H1 (cell line): ENCODE data around the gene CD34. TPM values are rescaled to one million over a fixed set of nuclear protein-coding genes. Genes with fewer than 3 reads are reported as not detected.

Experiments used
- CTCF ChIA-PET: fragments of 300-600 bp; sonication (Branson Sonifier 250); formaldehyde crosslinking; loops from one replicate; lab custom pipeline; 2021; ENCODE audit not compliant: partially characterized antibody; lab: Charles Lee
- POLR2A ChIA-PET: fragments of 300-600 bp; sonication (Branson Sonifier 250); formaldehyde crosslinking; loops from one replicate; lab custom pipeline; 2021; ENCODE audit warnings: inconsistent platforms; ENCODE audit not compliant: partially characterized antibody; lab: Charles Lee
- DNase-seq, 2 experiments: peaks; one replicate each; pipeline versions ENCODE4 v3.0.0 to v3.0.0-alpha.2; 2010 to 2022; ENCODE audit warnings: low spot score in 2 of 2, low read depth in 1 of 2, mixed read lengths in 1 of 2
- FAIRE-seq: peaks from 2 replicates; lab custom pipeline; 2011; peaks lifted over from hg19 to GRCh38; lab: Jason Lieb, UNC
- H2AFZ ChIP-seq: 2 replicates; pipeline ENCODE4 v1.8.1; 2012; ENCODE audit warnings: low read length, inconsistent platforms
- H2AK5ac ChIP-seq: 2 replicates; pipeline ENCODE4 v1.6.1; 2013; ENCODE audit warnings: low read depth, low read length
- H2BK120ac ChIP-seq: replicated peaks from 2 replicates; pipeline ENCODE3; 2013; ENCODE audit warnings: low read depth, low read length, inconsistent platforms
- H2BK12ac ChIP-seq: 2 replicates; pipeline ENCODE4 v1.6.1; 2013; ENCODE audit warnings: low read depth, low read length
- H2BK15ac ChIP-seq: 2 replicates; pipeline ENCODE4 v1.6.1; 2013; ENCODE audit warnings: low read length
- H2BK20ac ChIP-seq: 2 replicates; pipeline ENCODE4 v1.6.1; 2013; ENCODE audit warnings: low read length
- H2BK5ac ChIP-seq: 2 replicates; pipeline ENCODE4 v1.6.1; 2013; ENCODE audit warnings: low read depth, low read length
- H3K14ac ChIP-seq: 2 replicates; pipeline ENCODE4 v1.6.1; 2013; ENCODE audit warnings: inconsistent platforms; ENCODE audit not compliant: insufficient read length
- H3K18ac ChIP-seq: 2 replicates; pipeline ENCODE4 v1.6.1; 2013; ENCODE audit warnings: low read length; ENCODE audit errors: extremely low read depth
- H3K23ac ChIP-seq: 2 replicates; pipeline ENCODE4 v1.6.1; 2013; ENCODE audit warnings: inconsistent platforms; ENCODE audit not compliant: insufficient read length
- H3K23me2 ChIP-seq: 2 replicates; pipeline ENCODE4 v1.6.1; 2013; ENCODE audit warnings: low read depth, low read length
- H3K27ac ChIP-seq: 2 replicates; pipeline ENCODE4 v1.6.1; 2011; ENCODE audit warnings: low read depth, low read length, inconsistent platforms
- H3K27me3 ChIP-seq, 4 experiments: replicated peaks in 1 of 4; 1 replicate in 1 of 4; 2 replicates in 3 of 4; pipeline versions ENCODE4 v1.6.1 to v1.8.1; 2011 to 2013; ENCODE audit warnings: low read length in 3 of 4, mild to moderate bottlenecking in 3 of 4, inconsistent platforms in 2 of 4, mixed read lengths in 2 of 4, moderate library complexity in 1 of 4; ENCODE audit not compliant: control insufficient read depth in 3 of 4, insufficient read depth in 3 of 4; ENCODE audit errors: extremely low read depth in 1 of 4
- H3K36me3 ChIP-seq, 4 experiments: 2 replicates each; pipeline versions ENCODE4 v1.6.1 to v1.8.1; 2011 to 2013; ENCODE audit warnings: mild to moderate bottlenecking in 4 of 4, low read length in 3 of 4, moderate library complexity in 2 of 4, control low read depth in 1 of 4, inconsistent platforms in 1 of 4; ENCODE audit not compliant: insufficient read depth in 4 of 4, control insufficient read depth in 2 of 4
- H3K4ac ChIP-seq: replicated peaks from 2 replicates; pipeline ENCODE3; 2013; ENCODE audit warnings: low read length, low read depth, mixed read lengths, inconsistent platforms; ENCODE audit not compliant: insufficient read length
- H3K4me1 ChIP-seq, 4 experiments: replicated peaks in 1 of 4; 1 replicate in 1 of 4; 2 replicates in 3 of 4; pipeline versions ENCODE4 v1.6.1 to v1.8.1; 2011 to 2013; ENCODE audit warnings: low read length in 3 of 4, inconsistent platforms in 2 of 4, mixed read lengths in 1 of 4; ENCODE audit not compliant: insufficient read depth in 4 of 4, control insufficient read depth in 3 of 4
- H3K4me2 ChIP-seq, 2 experiments: 2 replicates each; pipeline versions ENCODE4 v1.6.1 to v1.8.1; 2011 to 2013; ENCODE audit warnings: low read depth in 2 of 2, low read length in 2 of 2, control low read depth in 1 of 2, inconsistent platforms in 1 of 2, mild to moderate bottlenecking in 1 of 2; ENCODE audit not compliant: insufficient read depth in 1 of 2
- H3K4me3 ChIP-seq, 4 experiments: fragments of 200-600, 300-600 bp in 1 of 4; sonication (generic), shearing (Covaris generic), sonication (Bioruptor Twin) in 1 of 4; 2 replicates each; pipeline versions ENCODE4 v1.5.1 to v1.8.1; 2011 to 2016; ENCODE audit warnings: low read length in 4 of 4, low read depth in 3 of 4, control low read depth in 2 of 4, inconsistent platforms in 2 of 4, mild to moderate bottlenecking in 2 of 4, mixed read lengths in 1 of 4, moderate library complexity in 1 of 4; ENCODE audit not compliant: insufficient read depth in 2 of 4; ENCODE audit errors: extremely low read depth in 1 of 4
- H3K56ac ChIP-seq: replicated peaks from 2 replicates; pipeline ENCODE3; 2013; ENCODE audit warnings: low read depth, mild to moderate bottlenecking, mixed read lengths, low read length, inconsistent platforms; ENCODE audit not compliant: insufficient read length
- H3K79me1 ChIP-seq: 2 replicates; pipeline ENCODE4 v1.6.1; 2013; ENCODE audit warnings: low read depth, low read length, control low read depth
- H3K79me2 ChIP-seq, 2 experiments: 2 replicates each; pipeline versions ENCODE4 v1.6.1 to v1.8.1; 2012 to 2013; ENCODE audit warnings: low read length in 2 of 2, mild to moderate bottlenecking in 2 of 2, inconsistent platforms in 1 of 2; ENCODE audit not compliant: insufficient read depth in 2 of 2, control insufficient read depth in 1 of 2
- H3K9ac ChIP-seq, 4 experiments: replicated peaks in 1 of 4; 1 replicate in 1 of 4; 2 replicates in 3 of 4; pipeline versions ENCODE4 v1.6.1 to v1.8.1; 2011 to 2013; ENCODE audit warnings: low read depth in 3 of 4, low read length in 3 of 4, control low read depth in 2 of 4, mild to moderate bottlenecking in 2 of 4, moderate library complexity in 2 of 4, inconsistent platforms in 1 of 4; ENCODE audit errors: extremely low read depth in 1 of 4
- H3K9me3 ChIP-seq, 2 experiments: 2 replicates each; pipeline versions ENCODE4 v1.6.1 to v1.8.1; 2012 to 2013; ENCODE audit warnings: mild to moderate bottlenecking in 2 of 2, moderate library complexity in 2 of 2, control low read depth in 1 of 2, inconsistent platforms in 1 of 2, low read depth in 1 of 2, low read length in 1 of 2, mixed read lengths in 1 of 2; ENCODE audit not compliant: insufficient read depth in 2 of 2
- H4K20me1 ChIP-seq, 2 experiments: replicated peaks in 1 of 2; 2 replicates each; pipeline versions ENCODE3 to v1.8.1; 2011 to 2013; ENCODE audit warnings: inconsistent platforms in 2 of 2, low read length in 2 of 2, mild to moderate bottlenecking in 1 of 2; ENCODE audit not compliant: insufficient read depth in 2 of 2, control insufficient read depth in 1 of 2
- H4K5ac ChIP-seq: 2 replicates; pipeline ENCODE4 v1.6.1; 2013; ENCODE audit warnings: low read length, low read depth, mixed read lengths, inconsistent platforms; ENCODE audit not compliant: insufficient read length
- H4K8ac ChIP-seq: 2 replicates; pipeline ENCODE4 v1.8.0; 2013; ENCODE audit warnings: mild to moderate bottlenecking, moderate library complexity, low read length, inconsistent platforms; ENCODE audit not compliant: insufficient read depth; ENCODE audit errors: extremely low read depth
- H4K91ac ChIP-seq: replicated peaks from 2 replicates; pipeline ENCODE3; 2013; ENCODE audit warnings: low read length, mixed read lengths, inconsistent platforms; ENCODE audit not compliant: insufficient read length
- ATF2 ChIP-seq: IDR thresholded peaks from 2 replicates; pipeline ENCODE4 v1.6.1; 2012; ENCODE audit warnings: low read length, inconsistent platforms
- CBX8 ChIP-seq: fragments of 300-800, 300-1000 bp; sonication (generic); IDR thresholded peaks from 2 replicates; pipeline ENCODE4 v1.7.1; 2016; ENCODE audit warnings: low read depth, low read length, borderline replicate concordance
- CHD1 ChIP-seq: IDR thresholded peaks from 2 replicates; pipeline ENCODE4 v1.6.1; 2012; ENCODE audit warnings: low read depth, low read length, improper control_type of control experiment
- E2F6 ChIP-seq: IDR thresholded peaks from 2 replicates; pipeline ENCODE4 v1.6.1; 2012; ENCODE audit warnings: inconsistent platforms
- EP300 ChIP-seq, 2 experiments: IDR thresholded peaks; 1 replicate in 1 of 2; 2 replicates in 1 of 2; pipeline ENCODE4 v1.6.1; 2011 to 2012; ENCODE audit warnings: low read depth in 2 of 2, low read length in 2 of 2, mild to moderate bottlenecking in 2 of 2, borderline replicate concordance in 1 of 2, inconsistent platforms in 1 of 2, moderate library complexity in 1 of 2
- GTF2F1 ChIP-seq: IDR thresholded peaks from 2 replicates; pipeline ENCODE4 v1.6.1; 2012; ENCODE audit warnings: low read depth, low read length, improper control_type of control experiment, borderline replicate concordance
- JUND ChIP-seq: IDR thresholded peaks from 2 replicates; pipeline ENCODE4 v1.6.1; 2011; ENCODE audit warnings: mild to moderate bottlenecking, improper control_type of control experiment, low read length
- PHF8 ChIP-seq: fragments of 200-600 bp; sonication (generic); conservative IDR thresholded peaks from 2 replicates; pipeline ENCODE4 v1.7.1; 2012; ENCODE audit warnings: low read depth, mild to moderate bottlenecking, inconsistent platforms, low read length, moderate library complexity
- RXRA ChIP-seq: IDR thresholded peaks from 2 replicates; pipeline ENCODE4 v1.6.1; 2011; ENCODE audit warnings: low read depth, mild to moderate bottlenecking, low read length, moderate library complexity; ENCODE audit not compliant: insufficient read depth
- WGBS, 2 experiments: shearing (Covaris generic) in 1 of 2; methylation state at CpG; one replicate each; pipeline versions ENCODE4 v1.1.6 to v1.1.7; 2013 to 2015; ENCODE audit warnings: low lambda C conversion rate in 2 of 2, mixed read lengths in 2 of 2, inconsistent platforms in 1 of 2, low coverage in 1 of 2, missing lambda C conversion rate in 1 of 2; ENCODE audit not compliant: insufficient replicate concordance in 2 of 2, insufficient coverage in 1 of 2, insufficient read length in 1 of 2; ENCODE audit errors: extremely low coverage in 1 of 2, missing lambda C conversion rate in 1 of 2; 5-methylcytosine and 5-hydroxymethylcytosine counted together
- polyA plus RNA-seq, 7 experiments: library from polyadenylated mRNA; depleted of rRNA in 3 of 7; stranded (reverse) in 5 of 7; unstranded in 2 of 7; fragments of >200 nt in 5 of 7; fragments of 200-250 nt in 2 of 7; gene quantifications; 1 replicate in 5 of 7; 2 replicates in 1 of 7; 4 replicates in 1 of 7; pipeline versions ENCODE4 v1.2.1 to v1.2.3, GENCODE V29; 2011 to 2013; ENCODE audit warnings: missing spikeins in 2 of 7, mixed read lengths in 2 of 7
- total RNA-seq: library from RNA; stranded (reverse); fragmentation: NEBNext Ultra II Directional; extraction: Animal tissue kit (Norgen Biotek cat#: 25700); gene quantifications from 2 replicates; pipeline ENCODE4 v1.2.1, GENCODE V29; 2021
- TF ChIP-seq, protein P1 (sequence below): IDR thresholded peaks from 2 replicates; pipeline ENCODE4 v1.6.1; 2011; ENCODE audit warnings: low read length, improper control_type of control experiment

Gene CD34
- total and polyA plus RNA-seq, 2 of the 8 experiments (the other 6 are each of a cell fraction or from before 2014, with no cell fraction given) = 0.39 to 0.54 TPM

- DNase-seq = no peak
- H2AFZ ChIP-seq = no peak overlapping the region
- H3K23me2 ChIP-seq = no peaks in the 10 kb centered on the region
- no peaks in the 10 kb centered on the region; a peak in 1 of 7 replicates for H3K4me1 ChIP-seq
- H3K79me1 ChIP-seq = no peaks in the 10 kb centered on the region
- POLR2A ChIA-PET = no interaction called here
- no peak overlapping the region for H3K9ac ChIP-seq
- no peak overlapping the region for H3K4me3 ChIP-seq
- no peak overlapping the region; the same call in 1 of the 2 replicates for H2AK5ac ChIP-seq
- WGBS, 2 experiments = 90% methylated on average over 5 of the region's 5 CpGs; no CpG with 5 or more reads in 1 of the 2 experiments
- no peak overlapping the region for H3K4me2 ChIP-seq
- H2BK5ac ChIP-seq = no peak overlapping the region
- no peak overlapping the region for H3K4ac ChIP-seq
- H3K23ac ChIP-seq = no peak overlapping the region
- H3K36me3 ChIP-seq = no peaks in the 10 kb centered on the region
- no peaks in the 10 kb centered on the region for H3K9me3 ChIP-seq
- CTCF ChIA-PET = interaction anchor here (1.1 to 3.1 kb wide), 3 partner anchors 8 to 16 kb away, joined by 4 to 15 read pairs (median 7); no protein-coding TSS in a partner anchor
- H2BK120ac ChIP-seq = no peak overlapping the region
- H4K5ac ChIP-seq = no peak overlapping the region
- no peaks in the 10 kb centered on the region for H3K79me2 ChIP-seq
- H4K91ac ChIP-seq = no peak overlapping the region
- H2BK12ac ChIP-seq = no peak overlapping the region
- H2BK20ac ChIP-seq = no peak overlapping the region
- no peak overlapping the region for H2BK15ac ChIP-seq
- no peaks in the 10 kb centered on the region for H3K27me3 ChIP-seq
- no peak overlapping the region for H4K8ac ChIP-seq
- no peaks in the 10 kb centered on the region for H4K20me1 ChIP-seq
- no peak overlapping the region for H3K56ac ChIP-seq
- FAIRE-seq = no peak
- no peak overlapping the region for H3K14ac ChIP-seq
- no peak overlapping the region for H3K18ac ChIP-seq
- no peak overlapping the region for H3K27ac ChIP-seq
- no peak for TF ChIP-seq CHD1
- no peak for TF ChIP-seq RXRA
- TF ChIP-seq CBX8 = no peak
- TF ChIP-seq GTF2F1 = no peak
- TF ChIP-seq, protein P1, sequence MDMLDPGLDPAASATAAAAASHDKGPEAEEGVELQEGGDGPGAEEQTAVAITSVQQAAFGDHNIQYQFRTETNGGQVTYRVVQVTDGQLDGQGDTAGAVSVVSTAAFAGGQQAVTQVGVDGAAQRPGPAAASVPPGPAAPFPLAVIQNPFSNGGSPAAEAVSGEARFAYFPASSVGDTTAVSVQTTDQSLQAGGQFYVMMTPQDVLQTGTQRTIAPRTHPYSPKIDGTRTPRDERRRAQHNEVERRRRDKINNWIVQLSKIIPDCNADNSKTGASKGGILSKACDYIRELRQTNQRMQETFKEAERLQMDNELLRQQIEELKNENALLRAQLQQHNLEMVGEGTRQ = no peak
- no peak for TF ChIP-seq E2F6
- TF ChIP-seq JUND = no peak
- TF ChIP-seq PHF8 = no peak
- no peak for TF ChIP-seq EP300 (IDR thresholded peaks at IDR 0.05; ENCODE audit: borderline replicate concordance in 1 of 2, low read depth in 2 of 2, low read length in 2 of 2)
- no peak for TF ChIP-seq ATF2
These were observed 50.4 kb downstream of the CD34 start for GRCh38 chr1:207860531-207860930.
